IPS DF 4.7 (cell line): ENCODE measurements around the gene SEC24D.
A peak's percentile ranks its signal among the peaks of the same experiment; 100 is the strongest.

ENCODE experiments used
- DNase-seq: peaks from one replicate; pipeline ENCODE4 v3.0.0-alpha.2; 2013; ENCODE audit warnings: low spot score; ENCODE audit errors: extremely low read depth

The SEC24D gene

GRCh38 chr4:118774321-118774720, 61.6 kb downstream of the SEC24D start:
- DNase-seq, result no peak

DNA sequence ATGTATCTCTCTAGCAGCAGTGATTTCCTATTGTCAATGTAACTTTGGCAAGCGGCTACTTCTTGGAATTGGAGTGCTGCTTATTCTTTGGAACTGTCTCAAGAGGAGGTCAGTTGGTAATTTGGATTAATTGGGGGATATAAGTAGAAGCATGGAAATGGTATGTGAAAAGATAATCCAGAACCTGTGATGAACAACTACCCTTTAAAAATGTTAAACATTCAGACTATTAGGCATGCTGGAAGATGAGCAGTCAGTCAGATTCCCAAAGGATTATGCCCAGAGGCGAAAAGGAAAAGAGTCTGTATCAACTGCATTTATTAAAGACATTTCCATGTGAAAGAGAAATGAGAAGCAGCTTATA, 62.5 kb downstream of the SEC24D start:
- DNase-seq, result no peak

- DNase-seq, result no peak
These were observed 63.0 kb downstream of the SEC24D start for GRCh38 chr4:118772767-118773428.

GRCh38 chr4:118772081-118772766, 63.7 kb downstream of the SEC24D start:
- DNase-seq, result peak; percentile 9

DNA sequence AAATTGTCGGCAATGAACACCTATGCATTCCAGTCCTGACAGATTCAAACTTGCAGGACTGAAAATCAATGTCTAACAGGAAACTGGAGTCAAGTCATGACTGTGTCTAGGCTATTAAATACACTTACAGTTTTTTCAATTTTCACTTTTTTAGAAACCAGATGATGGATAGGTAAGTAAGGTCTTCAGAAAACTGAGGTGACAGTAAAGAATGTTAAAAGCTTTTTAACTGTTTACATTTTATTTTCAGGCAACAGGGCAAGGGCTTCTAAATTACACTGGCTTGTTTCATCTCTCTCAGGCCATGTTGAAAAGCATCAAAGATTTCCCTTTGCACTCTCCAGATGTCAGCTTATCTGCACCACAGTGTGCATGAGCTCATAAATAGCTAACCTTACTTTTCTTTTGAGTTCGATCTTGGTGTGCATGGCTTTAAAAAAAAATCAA, 65.2 kb downstream of the SEC24D start:
- no peak for DNase-seq

DNA sequence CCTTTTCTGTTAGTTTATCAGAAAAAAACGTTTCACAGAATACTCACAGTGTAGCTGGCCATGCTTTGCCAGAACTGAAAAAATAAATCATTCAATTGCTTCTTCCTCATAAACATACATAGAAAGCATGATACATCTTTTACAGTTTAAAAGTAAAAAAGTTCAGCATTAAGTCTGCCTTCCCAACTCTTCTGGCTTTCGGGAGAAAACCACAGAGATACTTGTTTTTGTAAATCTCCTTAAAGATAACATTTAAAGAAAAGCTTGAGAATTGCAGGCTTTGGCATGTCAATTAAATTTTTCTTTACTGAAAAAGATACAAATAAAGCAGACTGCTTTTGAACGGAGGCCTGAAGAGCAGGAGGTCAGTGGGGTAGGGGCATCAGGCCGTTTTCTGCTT, 66.8 kb downstream of the SEC24D start:
- no peak for DNase-seq

DNA sequence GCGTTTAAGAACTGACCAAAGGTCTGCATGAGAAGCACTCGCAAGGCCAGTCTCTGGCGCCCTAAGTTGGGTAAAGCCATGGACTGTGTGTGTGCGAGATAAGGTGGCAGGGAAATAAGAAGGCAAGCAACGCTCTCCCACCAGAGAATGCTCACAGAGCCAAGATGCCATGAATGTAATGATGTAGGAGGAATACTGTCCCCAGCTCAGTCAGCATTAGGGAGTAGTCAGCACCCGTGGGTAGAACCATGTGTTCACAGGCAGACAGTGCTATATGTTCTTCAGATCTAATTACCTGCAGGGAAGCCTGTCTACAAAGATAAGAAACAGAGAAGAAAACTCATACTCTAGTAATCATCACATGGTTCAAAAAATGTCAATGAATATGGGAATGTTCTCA, 68.8 kb downstream of the SEC24D start:
- DNase-seq, result no peak

DNA sequence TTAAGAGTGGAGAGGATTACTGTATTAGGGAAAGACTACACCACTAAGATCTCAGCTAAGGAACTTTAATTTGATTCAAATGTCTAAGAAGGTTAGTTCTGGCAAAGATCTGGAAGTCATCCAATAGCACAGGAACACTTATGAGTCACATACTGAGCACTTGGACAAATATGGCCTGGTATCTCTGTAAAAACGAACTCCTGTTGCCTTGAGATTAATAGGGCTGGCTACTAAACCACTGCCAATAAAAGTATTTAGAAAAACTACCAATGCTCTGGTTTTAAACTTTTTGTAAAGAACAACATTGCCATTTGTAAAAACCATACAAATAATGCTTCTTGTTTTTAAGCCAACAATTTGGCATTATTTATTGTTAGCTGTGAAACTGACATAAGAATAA, 70.5 kb downstream of the SEC24D start:
- DNase-seq, result no peak

GRCh38 chr4:118762730-118763477, 73.0 kb downstream of the SEC24D start:
- no peak for DNase-seq

GRCh38 chr4:118762155-118762554, 73.8 kb downstream of the SEC24D start:
- no peak for DNase-seq

GRCh38 chr4:118761397-118762016, 74.4 kb downstream of the SEC24D start:
- DNase-seq, result no peak

DNA sequence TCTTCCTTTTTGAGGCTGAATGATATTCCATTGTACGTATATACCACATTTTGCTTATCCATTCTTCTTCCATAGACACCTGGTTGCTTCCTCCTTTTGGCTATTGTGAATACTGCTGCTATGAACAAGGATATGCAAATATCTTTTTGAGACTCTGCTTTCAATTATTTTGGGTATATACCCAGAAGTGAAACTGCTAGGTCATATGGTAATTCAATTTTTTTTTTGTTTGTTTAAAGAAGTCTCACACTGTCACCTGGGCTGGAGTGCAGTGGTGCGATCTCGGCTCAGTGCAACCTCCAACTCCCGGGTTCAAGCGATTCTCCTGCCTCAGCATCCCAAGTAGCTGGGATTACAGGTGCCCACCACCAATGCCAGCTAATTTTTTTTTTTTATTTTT, 75.4 kb downstream of the SEC24D start:
- DNase-seq, result no peak

DNA sequence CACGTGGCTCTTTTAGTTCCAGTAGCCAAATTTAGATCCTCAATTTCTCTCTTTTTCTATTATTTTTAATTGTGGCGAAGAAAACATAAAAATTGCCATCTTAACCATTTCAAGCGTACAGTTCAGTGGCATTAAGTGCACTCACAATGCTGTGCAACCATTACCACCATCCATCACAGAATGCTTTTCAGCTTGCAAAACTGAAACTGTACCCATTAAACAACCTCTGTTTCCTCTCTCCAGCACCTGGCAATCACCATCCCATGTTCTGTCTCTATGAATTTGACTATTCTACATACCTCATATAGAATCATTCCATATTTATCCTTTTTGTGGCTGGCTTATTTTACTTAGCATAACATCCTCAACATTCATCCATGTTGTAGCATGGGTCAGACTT, 75.8 kb downstream of the SEC24D start:
- DNase-seq, result no peak

- DNase-seq, result no peak
These were observed 76.4 kb downstream of the SEC24D start for GRCh38 chr4:118759481-118759880.

GRCh38 chr4:118758293-118758692, 77.6 kb downstream of the SEC24D start:
- no peak for DNase-seq

- DNase-seq, result no peak
These were observed 78.1 kb downstream of the SEC24D start for GRCh38 chr4:118757761-118758251.

- no peak for DNase-seq
These were observed 79.0 kb downstream of the SEC24D start for GRCh38 chr4:118756958-118757357.

DNA sequence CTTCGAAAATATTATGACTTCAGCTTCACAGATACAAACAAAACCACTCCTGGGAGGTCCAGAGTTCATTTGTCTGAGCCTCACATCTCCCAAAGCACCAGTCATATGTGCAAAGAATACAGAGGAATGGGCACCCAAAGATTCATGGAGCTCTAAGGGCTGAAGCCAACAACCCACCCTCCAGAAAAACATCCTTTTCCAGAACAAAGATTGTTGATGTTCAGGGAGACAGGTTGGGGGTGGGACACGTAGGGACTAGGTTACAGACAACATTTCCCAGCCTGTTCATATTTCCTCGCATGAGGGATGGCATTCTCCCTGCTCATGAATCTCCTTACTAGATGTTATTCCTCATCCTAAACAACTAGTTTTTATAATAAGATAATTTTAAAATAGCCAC, 79.5 kb downstream of the SEC24D start:
- no peak for DNase-seq

- DNase-seq, result no peak
These were observed 80.3 kb downstream of the SEC24D start for GRCh38 chr4:118755438-118756226.

GRCh38 chr4:118754890-118755289, 81.0 kb downstream of the SEC24D start:
- no peak for DNase-seq

DNA sequence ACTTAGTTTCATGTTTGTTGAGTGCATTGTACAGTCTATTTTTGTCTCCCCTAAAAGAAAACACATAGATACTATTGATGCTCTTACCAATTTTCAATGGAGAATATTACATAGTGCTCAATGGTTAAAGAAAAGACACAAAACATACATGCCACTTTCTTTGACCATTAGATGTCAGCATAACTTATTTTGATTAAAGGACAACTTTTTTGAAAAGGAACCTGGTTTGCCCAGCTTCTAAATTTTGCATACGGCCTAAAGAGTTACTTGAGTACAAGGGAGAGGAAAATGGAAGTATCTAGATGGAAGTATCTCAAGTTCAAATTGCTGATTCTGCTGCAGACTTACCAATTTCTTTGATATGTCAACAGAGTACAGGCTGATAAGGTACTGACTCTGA, 82.2 kb downstream of the SEC24D start:
- DNase-seq, result no peak
